IPS-11a (cell line): ENCODE measurements around the gene MED12L.
"Not testable (repeated sequence)": the region's sequence is repeated elsewhere in the genome, so short reads cannot be mapped to it uniquely, and the experiment has no call there.

ENCODE experiments used
- H3K4me3 ChIP-seq: one replicate; pipeline ENCODE4 v1.5.1; 2013; ENCODE audit warnings: low read depth, low read length, control low read depth

Gene MED12L

DNA sequence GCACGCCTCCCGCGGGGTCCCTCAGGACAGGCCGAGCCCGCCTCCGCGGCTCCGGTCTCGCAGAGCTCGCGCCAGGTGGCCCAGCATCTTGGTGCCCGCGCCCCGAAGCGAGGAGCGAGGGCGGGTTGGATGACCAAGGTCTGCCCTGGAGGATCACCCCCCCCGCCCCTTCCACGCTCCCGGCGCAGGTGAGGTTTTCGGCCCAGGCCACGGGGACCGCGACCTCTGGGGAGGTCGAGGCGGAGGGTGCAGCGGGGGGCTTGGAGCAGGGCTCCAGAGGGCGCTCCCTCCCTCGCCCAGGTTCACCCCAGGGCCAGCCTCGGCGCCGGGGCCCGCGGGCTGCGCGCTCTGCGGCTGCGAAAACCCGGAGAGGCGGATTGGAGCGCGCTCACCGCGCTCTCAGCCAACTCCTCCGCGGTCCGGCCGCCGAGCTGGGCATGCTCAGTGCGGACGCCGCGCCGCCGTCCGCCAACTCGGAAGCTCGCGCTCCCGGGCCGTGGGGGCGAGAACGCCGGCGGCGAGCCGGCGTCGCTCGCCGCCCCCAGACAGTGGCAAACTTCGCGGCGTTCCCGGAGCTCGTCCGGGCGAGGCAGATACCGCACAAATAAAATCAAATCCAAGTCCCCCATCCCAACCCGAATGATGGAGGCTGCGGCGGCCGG lies at the start of gene MED12L:
Gene MED12L (plus strand): TSS at position 438 of the 662 bp plus-strand sequence. CDS start 1,263 bp downstream, outside the sequence.
- H3K4me3 ChIP-seq, result peak within 1 kb of the TSS; percentile 67

DNA sequence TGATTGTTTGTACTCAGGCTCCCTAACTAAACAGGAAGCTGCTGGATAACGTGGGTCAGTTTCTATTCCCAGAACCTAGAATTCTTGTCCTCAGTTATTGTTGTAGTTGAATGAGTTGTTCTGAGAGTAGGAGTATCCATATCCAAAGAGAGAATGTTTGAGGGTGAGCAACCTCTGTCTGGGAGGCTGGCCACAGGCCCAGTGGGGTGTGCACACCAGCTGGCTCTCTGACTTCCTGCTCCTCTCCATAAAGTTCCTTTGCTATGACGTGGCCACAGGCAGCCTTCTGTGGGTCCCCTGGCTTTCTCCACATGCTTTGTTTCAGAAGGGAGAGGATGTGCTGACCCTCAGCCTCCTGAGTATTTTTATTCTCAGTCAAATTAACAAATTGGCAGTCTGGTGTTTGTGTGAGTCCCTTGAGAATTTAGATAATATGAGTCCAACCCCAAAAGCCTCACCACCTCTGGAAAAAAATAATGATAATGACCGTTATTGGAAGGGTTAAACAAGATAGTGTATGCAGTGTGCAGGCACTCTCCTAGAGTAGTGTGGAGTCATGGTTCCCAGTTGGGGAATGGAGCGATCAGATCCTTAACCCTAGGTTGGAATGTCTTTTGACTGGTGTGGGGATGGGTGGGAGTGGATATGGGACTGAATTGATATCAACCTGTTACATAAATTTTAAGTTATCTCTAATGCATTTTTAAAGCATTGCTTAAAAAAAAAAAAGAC lies 47.6 kb upstream of the MED12L start:
- H3K4me3 ChIP-seq, result no peak overlapping the region

DNA sequence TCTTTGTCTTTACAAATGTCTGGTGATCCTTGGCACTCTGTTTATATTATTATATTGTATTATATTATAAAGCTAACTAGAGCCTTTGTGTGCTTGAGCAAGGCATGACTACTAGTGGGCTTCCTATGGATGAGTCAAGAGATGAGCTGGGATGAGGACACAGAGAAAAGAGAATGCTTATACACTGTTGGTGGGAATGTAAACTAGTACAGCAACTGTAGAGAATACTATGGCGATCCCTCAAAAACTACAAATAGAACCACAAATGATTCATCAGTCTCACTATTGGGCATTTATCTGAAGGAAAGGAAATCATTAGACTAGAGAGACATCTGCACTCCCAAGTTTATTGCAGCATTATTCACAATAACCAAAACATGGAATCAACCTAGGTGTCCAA lies 40.8 kb upstream of the MED12L start:
- no peak overlapping the region for H3K4me3 ChIP-seq

DNA sequence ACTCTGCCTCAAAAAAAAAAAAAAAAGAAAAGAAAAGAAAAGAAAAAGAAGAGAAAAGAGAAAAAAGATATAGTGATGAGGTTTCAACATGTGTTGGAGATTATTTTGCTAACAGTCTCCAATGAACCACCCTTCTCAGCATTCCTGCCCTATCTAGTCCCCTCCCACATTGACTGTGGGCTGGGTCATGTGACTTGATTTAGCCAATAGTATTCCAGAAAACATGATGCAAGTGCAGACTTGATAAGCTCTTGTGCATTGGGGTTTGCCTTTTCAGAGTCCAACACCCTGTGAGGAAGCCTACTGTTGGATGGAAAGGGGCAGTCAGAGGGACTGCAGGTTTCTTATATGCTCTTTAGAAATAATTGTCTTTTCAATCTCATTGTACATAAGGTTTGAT lies 37.8 kb upstream of the MED12L start:
- H3K4me3 ChIP-seq, result no peak overlapping the region

DNA sequence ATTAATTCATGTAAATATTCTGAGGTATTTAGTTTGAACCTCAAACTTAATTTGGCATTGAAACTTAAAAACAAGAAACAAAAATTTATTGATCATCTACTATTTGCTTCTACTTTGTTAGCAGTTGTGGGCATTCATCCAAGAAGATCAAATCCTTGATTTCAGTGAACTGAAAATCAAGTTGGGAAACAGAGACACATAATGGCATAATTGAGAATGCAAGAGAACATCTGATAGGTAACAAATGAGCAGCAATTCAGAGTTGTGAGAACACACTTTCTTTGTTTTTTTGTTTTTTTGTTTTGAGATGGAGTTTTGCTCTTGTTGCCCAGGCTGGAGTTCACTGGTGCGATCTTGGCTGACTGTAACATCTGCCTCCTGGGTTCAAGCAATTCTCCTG lies 33.9 kb upstream of the MED12L start:
- H3K4me3 ChIP-seq, result no peak overlapping the region

GRCh38 chr3:151052346-151052745 lies 33.1 kb upstream of the MED12L start:
- no peak overlapping the region for H3K4me3 ChIP-seq

GRCh38 chr3:151052756-151053155 lies 32.7 kb upstream of the MED12L start:
- no peak overlapping the region for H3K4me3 ChIP-seq

DNA sequence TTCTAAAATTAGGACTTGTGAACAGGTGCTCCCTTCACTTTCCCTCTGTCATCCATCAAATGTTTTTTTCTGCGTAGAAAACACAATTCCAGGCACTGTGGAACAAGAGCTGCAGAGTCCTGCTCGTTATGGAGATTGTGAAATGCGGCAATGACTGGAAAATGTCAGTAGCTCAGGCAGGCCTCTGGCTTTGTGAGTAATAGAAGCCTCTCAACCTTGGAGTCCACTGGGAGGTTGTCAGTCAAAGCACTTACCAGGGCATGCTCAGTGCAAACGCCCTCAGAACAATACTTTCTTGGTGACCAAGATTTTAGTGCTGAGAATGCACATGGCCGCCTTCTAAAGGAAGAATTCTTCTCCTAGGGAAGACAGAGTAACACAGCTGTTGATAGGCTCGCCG lies 26.7 kb upstream of the MED12L start:
- H3K4me3 ChIP-seq, result no peak overlapping the region

- no peak overlapping the region for H3K4me3 ChIP-seq
Measured at GRCh38 chr3:151062611-151063010, 22.9 kb upstream of the MED12L start.

- H3K4me3 ChIP-seq, result no peak overlapping the region
Measured at GRCh38 chr3:151067158-151067557, 18.3 kb upstream of the MED12L start.

DNA sequence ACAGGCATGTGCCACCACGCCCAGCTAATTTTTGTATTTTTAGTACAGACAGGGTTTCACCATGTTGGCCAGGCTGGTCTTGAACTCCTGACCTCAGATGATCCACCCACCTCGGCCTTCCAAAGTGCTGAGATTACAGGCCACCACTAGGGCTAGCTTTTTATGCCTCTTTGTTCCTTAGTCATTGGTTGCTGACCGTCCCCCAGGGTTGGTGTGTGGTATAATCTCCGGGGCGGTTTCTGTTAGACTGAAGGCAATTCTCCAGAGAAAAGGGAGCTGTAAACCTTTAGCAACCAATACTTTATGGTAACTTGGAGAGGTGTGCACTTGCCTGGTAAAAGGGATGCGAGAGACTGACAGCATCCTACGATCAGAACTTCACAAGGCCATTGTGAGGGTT lies 12.6 kb upstream of the MED12L start:
- not testable (repeated sequence) for H3K4me3 ChIP-seq

DNA sequence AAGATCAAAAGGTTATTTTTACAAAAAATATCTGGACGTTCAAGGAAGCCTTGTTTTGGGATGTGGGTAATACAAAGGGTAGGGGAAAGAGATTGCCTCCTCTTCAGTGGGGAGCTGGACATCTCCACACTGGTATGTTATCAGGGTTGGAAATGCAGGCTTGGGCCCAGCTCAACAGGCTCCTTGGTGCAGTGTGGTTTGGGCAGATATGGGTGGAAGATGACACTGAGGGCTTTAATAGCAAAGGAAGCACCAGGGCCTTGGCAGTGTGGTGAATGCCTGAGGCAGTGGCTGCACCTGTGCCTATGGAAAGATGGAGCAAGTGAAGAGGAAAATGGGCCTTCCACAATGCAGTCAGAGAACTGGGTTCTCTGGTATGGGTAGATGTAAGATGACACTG lies 11.2 kb upstream of the MED12L start:
- H3K4me3 ChIP-seq, result no peak overlapping the region

DNA sequence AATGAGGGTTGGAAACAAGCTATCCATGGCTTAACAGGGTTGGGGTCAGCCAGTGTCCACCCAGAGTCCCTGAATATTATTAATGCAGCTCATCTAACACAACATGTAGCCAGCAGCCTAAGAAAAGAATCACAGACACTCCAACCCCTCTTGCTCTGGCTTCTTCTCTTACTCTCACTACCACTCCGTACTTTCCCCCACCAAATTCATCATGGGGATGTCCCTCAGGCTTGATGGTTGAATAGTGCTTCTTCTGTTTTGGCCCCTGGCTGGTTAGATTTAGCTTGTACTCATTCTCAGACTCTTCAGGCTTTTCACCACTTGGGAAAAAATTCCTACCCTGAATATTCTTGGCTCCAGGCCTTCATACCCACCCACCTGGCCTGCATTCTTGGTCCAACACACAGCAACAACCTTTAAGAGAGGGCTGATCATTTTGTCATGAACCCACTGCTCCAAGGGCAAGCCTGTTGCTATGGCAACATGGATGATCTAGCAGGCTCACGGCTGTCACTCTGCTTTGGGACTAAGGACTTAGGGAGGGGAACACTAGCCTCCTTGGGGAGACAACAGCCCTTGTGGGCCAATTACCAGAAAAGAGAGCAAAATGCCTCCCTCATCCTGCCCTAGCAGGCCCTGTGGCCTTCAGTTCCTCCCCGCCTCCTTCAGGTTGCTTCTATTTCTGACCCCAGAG lies 9.4 kb upstream of the MED12L start:
- H3K4me3 ChIP-seq, result no peak overlapping the region

- no peak overlapping the region for H3K4me3 ChIP-seq
Measured at GRCh38 chr3:151076626-151077025, 8.8 kb upstream of the MED12L start.

DNA sequence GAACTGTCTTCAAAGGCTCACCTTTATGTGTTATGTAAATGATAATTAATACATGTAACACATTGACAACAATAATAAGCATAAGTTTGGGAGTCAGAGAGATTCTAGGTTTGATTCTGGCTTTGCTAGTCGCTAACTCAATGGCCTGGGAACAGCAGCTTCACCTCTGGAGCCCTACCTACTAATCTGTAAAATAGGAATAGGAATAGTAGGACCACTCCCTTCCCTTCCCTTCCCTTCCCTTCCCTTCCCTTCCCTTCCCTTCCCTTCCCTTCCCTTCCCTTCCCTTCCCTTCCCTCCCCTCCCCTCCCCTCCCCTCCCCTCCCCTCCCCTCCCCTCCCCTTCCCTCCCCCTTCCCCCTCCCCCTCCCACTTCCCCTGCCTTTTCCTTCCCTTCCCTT lies 4.4 kb upstream of the MED12L start:
- not testable (repeated sequence) for H3K4me3 ChIP-seq

DNA sequence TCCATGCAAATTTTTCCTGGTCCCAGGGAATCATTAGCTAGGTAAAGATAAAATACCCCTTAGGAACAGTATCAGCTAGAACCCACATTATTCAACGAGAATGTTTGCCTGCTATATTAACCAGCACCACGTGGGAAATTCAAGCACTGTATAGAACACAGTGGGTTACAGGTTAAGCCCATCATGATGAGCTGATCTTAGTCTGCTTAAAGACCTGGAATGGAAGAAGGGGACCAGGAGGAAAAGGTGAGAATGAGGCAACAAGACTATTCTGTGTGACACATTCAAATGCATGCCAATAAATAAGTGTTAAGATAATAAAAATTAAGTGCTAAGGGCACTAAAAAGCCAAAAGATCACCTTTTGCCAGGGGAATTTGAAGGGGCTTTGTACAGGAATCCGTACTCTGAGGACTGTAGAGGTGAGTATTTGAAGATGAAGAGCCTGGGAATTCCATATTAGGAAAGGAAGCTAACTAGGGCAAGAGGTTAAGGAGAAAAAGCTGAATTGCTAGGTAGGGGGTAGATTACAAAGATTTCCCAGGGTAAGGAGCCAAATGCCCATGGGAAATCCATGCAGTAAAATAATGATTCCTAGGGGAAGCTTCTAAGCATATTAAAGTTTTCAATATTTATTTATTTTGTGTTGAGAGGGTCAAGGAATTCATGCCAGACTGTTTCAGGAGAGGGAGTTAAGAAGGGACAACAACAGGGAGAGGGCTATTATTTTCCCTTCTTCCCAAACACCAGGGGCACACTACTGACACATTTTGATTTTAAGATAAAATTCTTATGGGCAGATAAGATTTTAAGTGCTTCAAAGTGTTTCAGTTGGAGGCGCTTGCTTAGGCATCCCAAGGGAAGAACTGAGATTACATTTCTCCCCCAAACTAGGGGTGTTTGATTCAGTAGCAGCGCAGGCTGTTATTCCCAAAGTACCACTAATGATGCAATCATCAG lies 2.3 kb upstream of the MED12L start:
- no peak overlapping the region for H3K4me3 ChIP-seq

DNA sequence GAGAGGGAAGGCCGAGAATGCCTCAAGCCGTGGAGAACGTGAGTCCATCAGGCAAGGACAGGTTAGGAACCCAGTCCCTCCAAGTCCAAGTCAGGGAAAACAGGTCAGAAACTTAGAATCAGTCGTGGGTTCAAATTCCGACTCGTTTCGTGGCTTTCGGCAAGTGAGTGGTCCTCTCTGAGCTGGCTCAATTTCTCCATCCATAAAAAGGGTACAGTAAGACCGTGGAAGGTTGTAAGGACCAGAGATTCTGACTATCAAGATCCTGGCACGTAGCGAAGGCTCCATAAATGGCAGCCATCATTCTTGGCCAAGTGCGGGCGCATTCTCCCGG lies 604 bp upstream of the MED12L start:
- peak overlapping the region; percentile 67 for H3K4me3 ChIP-seq

DNA sequence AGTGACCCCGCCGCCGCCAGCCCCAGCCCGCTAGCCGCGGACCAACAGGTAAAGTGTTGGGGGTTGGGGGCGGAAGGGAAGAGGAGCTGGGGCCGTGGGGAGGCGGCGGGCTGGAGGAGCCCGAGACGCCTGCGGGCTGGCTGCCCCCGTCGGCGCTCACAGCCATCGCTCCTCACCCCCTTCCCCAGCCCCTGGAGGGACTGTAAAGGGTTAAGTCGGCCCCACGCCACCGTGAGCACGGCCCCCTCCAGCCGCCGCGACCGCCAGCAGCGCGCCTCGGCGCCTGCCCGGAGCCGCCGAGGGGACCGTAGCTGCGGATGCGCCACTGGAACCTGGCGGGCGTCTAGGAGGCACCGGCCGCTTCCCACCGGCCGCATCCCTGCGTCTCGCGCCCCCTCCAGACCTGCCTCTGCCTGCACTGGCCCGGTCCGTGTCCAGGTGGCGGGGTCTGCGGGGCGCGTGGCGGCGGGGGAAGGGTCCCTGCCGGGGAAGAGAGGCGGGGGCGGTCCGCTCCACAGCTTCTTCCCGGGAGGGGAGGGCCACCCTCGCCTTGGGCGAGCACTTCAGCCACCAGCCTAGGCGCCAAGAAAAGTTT lies 522 bp downstream of the MED12L start:
- peak overlapping the region; percentile 67 for H3K4me3 ChIP-seq

DNA sequence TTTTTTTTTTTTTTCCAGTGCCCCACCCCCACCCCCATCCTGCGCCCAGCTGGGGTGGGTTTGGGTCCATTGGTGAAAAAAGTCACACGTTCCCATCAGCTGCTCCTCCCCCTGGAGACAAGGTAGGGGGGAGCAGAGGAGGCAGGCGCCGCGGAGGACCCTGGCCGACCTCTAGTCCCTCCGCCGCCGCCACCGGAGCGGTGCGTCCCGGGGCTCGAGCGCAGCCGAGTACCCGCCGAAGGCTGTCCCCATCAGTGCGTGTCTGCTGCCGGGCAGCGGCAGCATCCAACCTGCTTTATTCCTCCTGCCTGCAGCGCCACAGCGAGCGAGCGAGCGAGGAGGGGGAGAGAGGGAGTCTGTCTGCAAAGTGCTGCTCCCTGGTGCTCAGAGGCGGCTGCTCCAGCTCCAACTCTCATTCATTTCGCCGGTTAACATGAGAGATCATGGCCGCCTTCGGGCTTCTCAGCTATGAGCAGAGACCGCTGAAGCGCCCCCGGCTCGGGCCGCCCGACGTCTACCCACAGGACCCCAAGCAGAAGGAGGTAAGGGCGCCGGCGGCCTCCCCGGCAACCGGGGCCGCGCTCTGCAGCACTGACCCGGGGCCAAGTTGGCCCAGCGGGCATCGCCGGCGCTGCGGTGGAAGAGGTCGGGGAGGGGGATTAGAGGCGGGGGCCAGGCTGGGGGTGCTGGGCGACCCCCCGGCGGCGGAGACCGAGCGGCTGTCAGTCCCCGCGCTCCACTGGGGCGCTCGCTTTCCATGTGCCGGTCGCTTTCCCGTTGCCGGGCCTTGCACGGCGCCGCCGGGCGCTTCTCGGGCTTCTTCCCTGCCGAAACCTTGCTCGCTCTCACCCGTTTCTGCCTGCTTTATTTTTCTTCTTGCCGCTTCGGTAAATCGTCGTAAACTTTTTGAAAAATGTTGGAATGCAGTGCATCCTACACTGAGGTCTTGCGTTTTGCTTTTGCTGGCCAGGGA lies 1.3 kb downstream of the MED12L start:
- peak overlapping the region; percentile 67 for H3K4me3 ChIP-seq
